SK-N-SH (cell line): ENCODE results near the gene CTSE. TPM values are rescaled to one million over a fixed set of nuclear protein-coding genes. Genes with fewer than 3 reads are reported as not detected.

Experiments used
- CTCF ChIA-PET: fragments of 300-600, 350-600 bp; formaldehyde crosslinking; extraction: SDS; loops from one replicate; lab custom pipeline; 2021; lab: Yijun Ruan, JAX
- POLR2A ChIA-PET: fragments of 350-600 bp; sonication (Branson Sonifier 250); formaldehyde crosslinking; extraction: SDS; loops from one replicate; lab custom pipeline; 2020; ENCODE audit warnings: antibody characterized with exemption, inconsistent platforms; lab: Yijun Ruan, JAX
- DNase-seq: peaks from one replicate; pipeline ENCODE4 v3.0.0; 2012
- H2AFZ ChIP-seq: fragments of 200-600 bp; sonication (generic); 2 replicates; pipeline ENCODE4 v1.8.1; 2016; ENCODE audit warnings: antibody characterized with exemption, mild to moderate bottlenecking, low read depth
- H3F3A ChIP-seq: fragments of 200-600 bp; sonication (generic); replicated peaks from 2 replicates; pipeline ENCODE3; 2016; ENCODE audit warnings: antibody characterized with exemption, mild to moderate bottlenecking; ENCODE audit not compliant: insufficient read depth
- H3K27ac ChIP-seq, 2 experiments: fragments of 200-500 bp in 1 of 2; fragments of 200-600 bp in 1 of 2; sonication (Bioruptor generic) in 1 of 2; sonication (generic), shearing (Covaris generic) in 1 of 2; 2 replicates each; pipeline versions ENCODE4 v1.5.1 to v1.6.1; 2014 to 2016; ENCODE audit warnings: low read depth in 2 of 2, inconsistent platforms in 1 of 2, low read length in 1 of 2, mild to moderate bottlenecking in 1 of 2, mixed read lengths in 1 of 2
- H3K27me3 ChIP-seq: fragments of 200-600 bp; sonication (generic), shearing (Covaris generic); 2 replicates; pipeline ENCODE4 v1.6.1; 2016; ENCODE audit warnings: mixed run types; ENCODE audit not compliant: insufficient read depth
- H3K36me3 ChIP-seq, 2 experiments: fragments of 200-500 bp in 1 of 2; fragments of 200-600 bp in 1 of 2; sonication (Bioruptor generic) in 1 of 2; sonication (generic) in 1 of 2; replicated peaks in 1 of 2; 2 replicates each; pipeline versions ENCODE3 to v1.5.1; 2014 to 2016; ENCODE audit warnings: low read length in 1 of 2, mild to moderate bottlenecking in 1 of 2; ENCODE audit not compliant: insufficient read depth in 2 of 2, control insufficient read depth in 1 of 2
- H3K4me1 ChIP-seq, 2 experiments: fragments of 200-500 bp in 1 of 2; fragments of 200-600 bp in 1 of 2; sonication (Bioruptor generic) in 1 of 2; sonication (generic), shearing (Covaris generic) in 1 of 2; 2 replicates each; pipeline versions ENCODE4 v1.5.1 to v1.6.1; 2014 to 2016; ENCODE audit warnings: low read depth in 1 of 2, low read length in 1 of 2, mixed run types in 1 of 2; ENCODE audit not compliant: insufficient read depth in 2 of 2, control insufficient read depth in 1 of 2
- H3K4me2 ChIP-seq: fragments of 200-600 bp; sonication (generic), shearing (Covaris generic); 2 replicates; pipeline ENCODE4 v1.6.1; 2017; ENCODE audit warnings: mixed run types
- H3K4me3 ChIP-seq, 2 experiments: fragments of 200-500 bp in 1 of 2; fragments of 200-600 bp in 1 of 2; sonication (Bioruptor generic) in 1 of 2; sonication (generic), shearing (Covaris generic) in 1 of 2; 2 replicates each; pipeline versions ENCODE4 v1.5.1 to v1.8.1; 2014 to 2016; ENCODE audit warnings: low read depth in 2 of 2, inconsistent platforms in 1 of 2, low read length in 1 of 2, mild to moderate bottlenecking in 1 of 2, mixed read lengths in 1 of 2, moderate library complexity in 1 of 2
- H3K79me2 ChIP-seq: fragments of 200-600 bp; sonication (generic); 2 replicates; pipeline ENCODE4 v1.8.1; 2017; ENCODE audit warnings: mild to moderate bottlenecking; ENCODE audit not compliant: insufficient read depth
- H3K9ac ChIP-seq: fragments of 200-600 bp; sonication (generic); 2 replicates; pipeline ENCODE4 v1.6.1; 2017; ENCODE audit warnings: mixed run types
- H3K9me2 ChIP-seq: fragments of 200-600 bp; sonication (generic); 2 replicates; pipeline ENCODE4 v1.6.1; 2017; ENCODE audit warnings: mixed run types
- H3K9me3 ChIP-seq: fragments of 200-600 bp; sonication (generic); 2 replicates; pipeline ENCODE4 v1.6.1; 2017; ENCODE audit warnings: mixed run types, mild to moderate bottlenecking, moderate library complexity
- H4K20me1 ChIP-seq: fragments of 200-600 bp; sonication (generic); 2 replicates; pipeline ENCODE4 v1.6.1; 2017; ENCODE audit warnings: mild to moderate bottlenecking, mixed run types; ENCODE audit not compliant: insufficient read depth
- FOXJ3 ChIP-seq: sonication (generic); formaldehyde crosslinking; IDR thresholded peaks from 2 replicates; pipeline ENCODE4 v1.5.1; 2020; ENCODE audit warnings: mild to moderate bottlenecking, missing genetic modification reagents
- GABPA ChIP-seq: IDR thresholded peaks from 2 replicates; pipeline ENCODE4 v1.4.0; 2012; ENCODE audit warnings: low read depth, mild to moderate bottlenecking
- JUND ChIP-seq: IDR thresholded peaks from 2 replicates; pipeline ENCODE4 v1.4.0; 2012
- MXI1 ChIP-seq: IDR thresholded peaks from 2 replicates; pipeline ENCODE4 v1.6.1; 2012; ENCODE audit warnings: mild to moderate bottlenecking, low read depth, low read length, improper control_type of control experiment
- RFX5 ChIP-seq: IDR thresholded peaks from 2 replicates; pipeline ENCODE4 v1.6.1; 2012; ENCODE audit warnings: mild to moderate bottlenecking, improper control_type of control experiment, low read length
- SIN3A ChIP-seq: IDR thresholded peaks from 2 replicates; pipeline ENCODE4 v1.6.1; 2012; ENCODE audit warnings: low read depth, mild to moderate bottlenecking, low read length, moderate library complexity, borderline replicate concordance
- SMC3 ChIP-seq: IDR thresholded peaks from 2 replicates; pipeline ENCODE4 v1.6.1; 2012; ENCODE audit warnings: low read depth, low read length, improper control_type of control experiment
- TEAD4 ChIP-seq: IDR thresholded peaks from 2 replicates; pipeline ENCODE4 v1.4.0; 2012; ENCODE audit warnings: mild to moderate bottlenecking, borderline replicate concordance; ENCODE audit not compliant: insufficient read depth
- YY1 ChIP-seq: IDR thresholded peaks from 2 replicates; pipeline ENCODE4 v1.4.0; 2012; ENCODE audit warnings: low read depth, mild to moderate bottlenecking
- WGBS: methylation state at CpG from one replicate; pipeline ENCODE4 v1.1.6; 2017; ENCODE audit warnings: low lambda C conversion rate; 5-methylcytosine and 5-hydroxymethylcytosine counted together
- polyA plus RNA-seq, 3 experiments: library from polyadenylated mRNA; depleted of rRNA; stranded (reverse); fragments of >200 nt; gene quantifications; 2 replicates each; pipeline ENCODE4 v1.2.3, GENCODE V29; 2012
- TF ChIP-seq, protein P1 (sequence below): IDR thresholded peaks from 2 replicates; pipeline ENCODE4 v1.4.0; 2012; ENCODE audit warnings: low read depth
- TF ChIP-seq, protein P2 (sequence below): IDR thresholded peaks from 2 replicates; pipeline ENCODE4 v1.6.1; 2012; ENCODE audit warnings: mild to moderate bottlenecking, low read depth, low read length, moderate library complexity
- TF ChIP-seq, protein P3 (sequence below): IDR thresholded peaks from 2 replicates; pipeline ENCODE4; 2012
- TF ChIP-seq, protein P4 (sequence below): IDR thresholded peaks from 2 replicates; pipeline ENCODE4 v1.4.0; 2012; ENCODE audit warnings: low read depth, borderline replicate concordance

The CTSE gene
- polyA plus RNA-seq, 1 of the 3 experiments (the other 2 are of a cell fraction) = not detected

DNA sequence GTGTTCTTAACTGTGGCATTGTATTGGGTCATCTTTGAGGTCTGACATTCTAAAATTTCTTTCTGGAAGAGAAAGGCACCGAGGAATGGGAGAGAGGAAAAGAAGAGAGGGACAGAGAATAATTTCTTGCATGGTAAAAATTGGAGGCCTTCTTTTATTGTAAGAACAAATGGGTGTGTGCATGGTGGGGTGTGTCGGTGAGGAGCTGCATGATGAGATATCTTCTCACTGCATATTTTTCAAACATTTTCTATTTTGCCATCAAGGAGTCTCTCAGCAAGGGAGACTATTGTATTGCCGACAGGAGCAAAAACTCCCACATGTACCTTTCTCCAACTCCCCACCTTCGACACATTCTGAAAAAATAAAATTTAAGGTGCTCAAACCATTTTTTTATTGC is 6.5 kb upstream of the CTSE start:
- peaks cover 0 to 2% of the 10 kb centered on the region in 2 experiments; a peak in 1 of 4 replicates for H3K4me1 ChIP-seq
- peaks cover 10% of the 10 kb centered on the region; the same call in 1 of the 2 replicates for H3K27me3 ChIP-seq
- H3K79me2 ChIP-seq = no peaks in the 10 kb centered on the region
- H3K4me3 ChIP-seq = no peak overlapping the region
- H3K9me2 ChIP-seq = no peaks in the 10 kb centered on the region
- ChIA-PET POLR2A (interaction anchor here (1.2 to 1.3 kb wide), 2 partner anchors 74 to 75 kb away, joined by 4 to 5 read pairs; no protein-coding TSS in a partner anchor), CTCF (interaction anchor here (0.6 to 8.3 kb wide), 36 partner anchors 8 to 371 kb away, joined by 3 to 248 read pairs (median 6); partner anchors contain the start of genes PM20D1 and RAB7B)
- no peak overlapping the region for H3K4me2 ChIP-seq
- no peak overlapping the region for H2AFZ ChIP-seq
- WGBS = 51% methylated on average over 4 of the region's 4 CpGs
- no peak for DNase-seq
- H3F3A ChIP-seq = no peaks in the 10 kb centered on the region
- H3K9ac ChIP-seq = no peak overlapping the region
- no peaks in the 10 kb centered on the region for H4K20me1 ChIP-seq
- no peaks in the 10 kb centered on the region for H3K36me3 ChIP-seq
- H3K27ac ChIP-seq = no peak overlapping the region
- no peaks in the 10 kb centered on the region for H3K9me3 ChIP-seq
- TF ChIP-seq, protein P1, sequence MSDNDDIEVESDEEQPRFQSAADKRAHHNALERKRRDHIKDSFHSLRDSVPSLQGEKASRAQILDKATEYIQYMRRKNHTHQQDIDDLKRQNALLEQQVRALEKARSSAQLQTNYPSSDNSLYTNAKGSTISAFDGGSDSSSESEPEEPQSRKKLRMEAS = no peak
- no peak for TF ChIP-seq FOXJ3 (CRISPR knock-in tag)
- no peak for TF ChIP-seq RFX5
- no peak for TF ChIP-seq SIN3A
- TF ChIP-seq, protein P2, sequence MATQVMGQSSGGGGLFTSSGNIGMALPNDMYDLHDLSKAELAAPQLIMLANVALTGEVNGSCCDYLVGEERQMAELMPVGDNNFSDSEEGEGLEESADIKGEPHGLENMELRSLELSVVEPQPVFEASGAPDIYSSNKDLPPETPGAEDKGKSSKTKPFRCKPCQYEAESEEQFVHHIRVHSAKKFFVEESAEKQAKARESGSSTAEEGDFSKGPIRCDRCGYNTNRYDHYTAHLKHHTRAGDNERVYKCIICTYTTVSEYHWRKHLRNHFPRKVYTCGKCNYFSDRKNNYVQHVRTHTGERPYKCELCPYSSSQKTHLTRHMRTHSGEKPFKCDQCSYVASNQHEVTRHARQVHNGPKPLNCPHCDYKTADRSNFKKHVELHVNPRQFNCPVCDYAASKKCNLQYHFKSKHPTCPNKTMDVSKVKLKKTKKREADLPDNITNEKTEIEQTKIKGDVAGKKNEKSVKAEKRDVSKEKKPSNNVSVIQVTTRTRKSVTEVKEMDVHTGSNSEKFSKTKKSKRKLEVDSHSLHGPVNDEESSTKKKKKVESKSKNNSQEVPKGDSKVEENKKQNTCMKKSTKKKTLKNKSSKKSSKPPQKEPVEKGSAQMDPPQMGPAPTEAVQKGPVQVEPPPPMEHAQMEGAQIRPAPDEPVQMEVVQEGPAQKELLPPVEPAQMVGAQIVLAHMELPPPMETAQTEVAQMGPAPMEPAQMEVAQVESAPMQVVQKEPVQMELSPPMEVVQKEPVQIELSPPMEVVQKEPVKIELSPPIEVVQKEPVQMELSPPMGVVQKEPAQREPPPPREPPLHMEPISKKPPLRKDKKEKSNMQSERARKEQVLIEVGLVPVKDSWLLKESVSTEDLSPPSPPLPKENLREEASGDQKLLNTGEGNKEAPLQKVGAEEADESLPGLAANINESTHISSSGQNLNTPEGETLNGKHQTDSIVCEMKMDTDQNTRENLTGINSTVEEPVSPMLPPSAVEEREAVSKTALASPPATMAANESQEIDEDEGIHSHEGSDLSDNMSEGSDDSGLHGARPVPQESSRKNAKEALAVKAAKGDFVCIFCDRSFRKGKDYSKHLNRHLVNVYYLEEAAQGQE = no peak
- TF ChIP-seq JUND = no peak
- TF ChIP-seq SMC3 = no peak

DNA sequence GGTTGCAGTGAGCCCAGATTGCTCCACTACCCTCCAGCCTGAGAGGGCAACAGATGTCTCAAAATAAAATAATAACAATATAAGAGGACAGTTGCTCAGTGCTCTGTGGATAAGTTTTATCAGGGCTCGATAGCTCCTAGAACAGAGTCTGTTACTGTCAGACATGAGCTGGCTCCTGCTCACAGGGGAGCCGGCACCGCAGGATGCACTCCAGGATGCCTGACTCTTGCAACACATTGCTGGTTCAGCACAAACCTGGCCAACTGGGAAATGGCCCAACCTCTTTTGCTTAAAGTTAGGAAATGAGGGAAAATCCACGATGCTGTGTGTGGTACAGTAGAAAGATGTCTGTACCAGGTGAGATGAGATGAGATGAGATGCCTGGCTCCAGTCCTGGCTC is 5.8 kb upstream of the CTSE start:
- CTCF ChIA-PET = interaction anchor here (1.0 to 8.3 kb wide), 21 partner anchors 8 to 370 kb away, joined by 3 to 248 read pairs (median 6); partner anchors contain the start of gene PM20D1
- Histone ChIP-seq H3F3A (no peaks in the 10 kb centered on the region), H3K9me2 (no peaks in the 10 kb centered on the region), H3K4me3 (no peak overlapping the region), H2AFZ (no peak overlapping the region), H3K27me3 (peaks cover 9% of the 10 kb centered on the region; the same call in 1 of the 2 replicates), H3K27ac (no peak overlapping the region), H3K36me3 (no peaks in the 10 kb centered on the region), H4K20me1 (no peaks in the 10 kb centered on the region), H3K9me3 (no peaks in the 10 kb centered on the region), H3K79me2 (no peaks in the 10 kb centered on the region), H3K4me2 (no peak overlapping the region), H3K9ac (no peak overlapping the region), H3K4me1 (peaks cover 0 to 2% of the 10 kb centered on the region in 2 experiments; a peak in 1 of 4 replicates)
- TF ChIP-seq, protein P3, sequence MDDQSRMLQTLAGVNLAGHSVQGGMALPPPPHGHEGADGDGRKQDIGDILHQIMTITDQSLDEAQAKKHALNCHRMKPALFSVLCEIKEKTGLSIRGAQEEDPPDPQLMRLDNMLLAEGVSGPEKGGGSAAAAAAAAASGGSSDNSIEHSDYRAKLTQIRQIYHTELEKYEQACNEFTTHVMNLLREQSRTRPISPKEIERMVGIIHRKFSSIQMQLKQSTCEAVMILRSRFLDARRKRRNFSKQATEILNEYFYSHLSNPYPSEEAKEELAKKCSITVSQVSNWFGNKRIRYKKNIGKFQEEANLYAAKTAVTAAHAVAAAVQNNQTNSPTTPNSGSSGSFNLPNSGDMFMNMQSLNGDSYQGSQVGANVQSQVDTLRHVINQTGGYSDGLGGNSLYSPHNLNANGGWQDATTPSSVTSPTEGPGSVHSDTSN = no peak
- TF ChIP-seq GABPA (no peak), MXI1 (no peak), FOXJ3 (CRISPR knock-in tag) (no peak), TEAD4 (no peak), YY1 (no peak)
- TF ChIP-seq, protein P4, sequence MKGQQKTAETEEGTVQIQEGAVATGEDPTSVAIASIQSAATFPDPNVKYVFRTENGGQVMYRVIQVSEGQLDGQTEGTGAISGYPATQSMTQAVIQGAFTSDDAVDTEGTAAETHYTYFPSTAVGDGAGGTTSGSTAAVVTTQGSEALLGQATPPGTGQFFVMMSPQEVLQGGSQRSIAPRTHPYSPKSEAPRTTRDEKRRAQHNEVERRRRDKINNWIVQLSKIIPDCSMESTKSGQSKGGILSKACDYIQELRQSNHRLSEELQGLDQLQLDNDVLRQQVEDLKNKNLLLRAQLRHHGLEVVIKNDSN = no peak
- POLR2A ChIA-PET = no interaction called here
- DNase-seq = no peak
- WGBS = 45% methylated on average over 3 of the region's 4 CpGs
